Activated naive CD8-positive, alpha-beta T cell (primary cell): ENCODE data around the gene SLC8A3.

Experiments used
- H3K27ac Mint-ChIP-seq: one replicate; pipeline ENCODE4 v1.8.0; 2021; ENCODE audit warnings: mixed read lengths
- H3K27me3 Mint-ChIP-seq: one replicate; pipeline ENCODE4 v1.8.0; 2021; ENCODE audit warnings: mixed read lengths
- H3K36me3 Mint-ChIP-seq: one replicate; pipeline ENCODE4 v1.8.0; 2021; ENCODE audit warnings: mixed read lengths
- H3K4me1 Mint-ChIP-seq: one replicate; pipeline ENCODE4 v1.8.0; 2021; ENCODE audit warnings: low read depth, mixed read lengths
- H3K4me3 Mint-ChIP-seq: one replicate; pipeline ENCODE4 v1.8.0; 2021; ENCODE audit warnings: mild to moderate bottlenecking, mixed read lengths
- H3K9me3 Mint-ChIP-seq: one replicate; pipeline ENCODE4 v1.8.0; 2021; ENCODE audit warnings: low read depth, mixed read lengths

The SLC8A3 gene

GRCh38 chr14:70114621-70115156 is 74.1 kb downstream of the SLC8A3 start:
- peaks cover 9% of the 10 kb centered on the region for H3K27me3 Mint-ChIP-seq
- no peaks in the 10 kb centered on the region for H3K4me1 Mint-ChIP-seq
- no peak overlapping the region for H3K4me3 Mint-ChIP-seq
- no peaks in the 10 kb centered on the region for H3K36me3 Mint-ChIP-seq
- no peak overlapping the region for H3K27ac Mint-ChIP-seq
- no peaks in the 10 kb centered on the region for H3K9me3 Mint-ChIP-seq

GRCh38 chr14:70113211-70113610 is 75.5 kb downstream of the SLC8A3 start:
- Mint-ChIP-seq H3K27ac (no peak overlapping the region), H3K27me3 (peaks cover 6% of the 10 kb centered on the region), H3K4me3 (no peak overlapping the region), H3K4me1 (no peaks in the 10 kb centered on the region), H3K9me3 (no peaks in the 10 kb centered on the region), H3K36me3 (no peaks in the 10 kb centered on the region)

- Mint-ChIP-seq H3K27ac (no peak overlapping the region), H3K4me3 (no peak overlapping the region), H3K4me1 (no peaks in the 10 kb centered on the region), H3K9me3 (no peaks in the 10 kb centered on the region), H3K27me3 (peaks cover 8% of the 10 kb centered on the region), H3K36me3 (no peaks in the 10 kb centered on the region)
Measured at GRCh38 chr14:70108419-70108818, 80.3 kb downstream of the SLC8A3 start.

- Mint-ChIP-seq H3K27ac (no peak overlapping the region), H3K9me3 (no peaks in the 10 kb centered on the region), H3K36me3 (no peaks in the 10 kb centered on the region), H3K27me3 (peaks cover 10% of the 10 kb centered on the region), H3K4me3 (no peak overlapping the region), H3K4me1 (no peaks in the 10 kb centered on the region)
Measured at GRCh38 chr14:70107309-70107708, 81.4 kb downstream of the SLC8A3 start.

- H3K9me3 Mint-ChIP-seq: no peaks in the 10 kb centered on the region
- no peak overlapping the region for H3K4me3 Mint-ChIP-seq
- peaks cover 13% of the 10 kb centered on the region for H3K27me3 Mint-ChIP-seq
- no peaks in the 10 kb centered on the region for H3K4me1 Mint-ChIP-seq
- no peak overlapping the region for H3K27ac Mint-ChIP-seq
- no peaks in the 10 kb centered on the region for H3K36me3 Mint-ChIP-seq
Measured at GRCh38 chr14:70100071-70100470, 88.7 kb downstream of the SLC8A3 start.

- Mint-ChIP-seq H3K27me3 (peaks cover 12% of the 10 kb centered on the region), H3K9me3 (no peaks in the 10 kb centered on the region), H3K27ac (no peak overlapping the region), H3K36me3 (no peaks in the 10 kb centered on the region), H3K4me3 (no peak overlapping the region), H3K4me1 (no peaks in the 10 kb centered on the region)
Measured at GRCh38 chr14:70098250-70098809, 90.4 kb downstream of the SLC8A3 start.

- H3K9me3 Mint-ChIP-seq: no peaks in the 10 kb centered on the region
- H3K27ac Mint-ChIP-seq: no peak overlapping the region
- H3K4me3 Mint-ChIP-seq: no peak overlapping the region
- H3K27me3 Mint-ChIP-seq: peaks cover 13% of the 10 kb centered on the region
- H3K36me3 Mint-ChIP-seq: no peaks in the 10 kb centered on the region
- H3K4me1 Mint-ChIP-seq: no peaks in the 10 kb centered on the region
Measured at GRCh38 chr14:70097576-70098249, 91.0 kb downstream of the SLC8A3 start.

GRCh38 chr14:70096866-70097265 is 91.9 kb downstream of the SLC8A3 start:
- peaks cover 14% of the 10 kb centered on the region for H3K27me3 Mint-ChIP-seq
- H3K36me3 Mint-ChIP-seq: no peaks in the 10 kb centered on the region
- H3K9me3 Mint-ChIP-seq: no peaks in the 10 kb centered on the region
- no peaks in the 10 kb centered on the region for H3K4me1 Mint-ChIP-seq
- no peak overlapping the region for H3K4me3 Mint-ChIP-seq
- no peak overlapping the region for H3K27ac Mint-ChIP-seq

- H3K27me3 Mint-ChIP-seq: peaks cover 21% of the 10 kb centered on the region
- no peaks in the 10 kb centered on the region for H3K4me1 Mint-ChIP-seq
- H3K9me3 Mint-ChIP-seq: no peaks in the 10 kb centered on the region
- H3K36me3 Mint-ChIP-seq: no peaks in the 10 kb centered on the region
- no peak overlapping the region for H3K27ac Mint-ChIP-seq
- H3K4me3 Mint-ChIP-seq: no peak overlapping the region
Measured at GRCh38 chr14:70094631-70095030, 94.1 kb downstream of the SLC8A3 start.

GRCh38 chr14:70094106-70094505 is 94.6 kb downstream of the SLC8A3 start:
- Mint-ChIP-seq H3K4me1 (no peaks in the 10 kb centered on the region), H3K27ac (no peak overlapping the region), H3K36me3 (no peaks in the 10 kb centered on the region), H3K27me3 (peaks cover 21% of the 10 kb centered on the region), H3K9me3 (no peaks in the 10 kb centered on the region), H3K4me3 (no peak overlapping the region)

GRCh38 chr14:70093156-70093555 is 95.6 kb downstream of the SLC8A3 start:
- H3K27me3 Mint-ChIP-seq: peaks cover 19% of the 10 kb centered on the region
- no peaks in the 10 kb centered on the region for H3K36me3 Mint-ChIP-seq
- H3K27ac Mint-ChIP-seq: no peak overlapping the region
- H3K9me3 Mint-ChIP-seq: no peaks in the 10 kb centered on the region
- no peaks in the 10 kb centered on the region for H3K4me1 Mint-ChIP-seq
- no peak overlapping the region for H3K4me3 Mint-ChIP-seq

GRCh38 chr14:70087380-70087697 is 101.4 kb downstream of the SLC8A3 start:
- H3K4me3 Mint-ChIP-seq: no peak overlapping the region
- no peaks in the 10 kb centered on the region for H3K9me3 Mint-ChIP-seq
- peaks cover 26% of the 10 kb centered on the region for H3K27me3 Mint-ChIP-seq
- H3K4me1 Mint-ChIP-seq: no peaks in the 10 kb centered on the region
- H3K27ac Mint-ChIP-seq: no peak overlapping the region
- H3K36me3 Mint-ChIP-seq: no peaks in the 10 kb centered on the region

GRCh38 chr14:70086685-70087379 is 101.9 kb downstream of the SLC8A3 start:
- Mint-ChIP-seq H3K27ac (no peak overlapping the region), H3K9me3 (no peaks in the 10 kb centered on the region), H3K36me3 (no peaks in the 10 kb centered on the region), H3K27me3 (peaks cover 23% of the 10 kb centered on the region), H3K4me1 (no peaks in the 10 kb centered on the region), H3K4me3 (no peak overlapping the region)

- Mint-ChIP-seq H3K27ac (no peak overlapping the region), H3K4me3 (no peak overlapping the region), H3K27me3 (peaks cover 26% of the 10 kb centered on the region), H3K4me1 (no peaks in the 10 kb centered on the region), H3K36me3 (no peaks in the 10 kb centered on the region), H3K9me3 (no peaks in the 10 kb centered on the region)
Measured at GRCh38 chr14:70084226-70084625, 104.5 kb downstream of the SLC8A3 start.

GRCh38 chr14:70082394-70082793 is 106.4 kb downstream of the SLC8A3 start:
- H3K36me3 Mint-ChIP-seq: no peaks in the 10 kb centered on the region
- no peaks in the 10 kb centered on the region for H3K9me3 Mint-ChIP-seq
- H3K4me1 Mint-ChIP-seq: no peaks in the 10 kb centered on the region
- peaks cover 29% of the 10 kb centered on the region for H3K27me3 Mint-ChIP-seq
- H3K27ac Mint-ChIP-seq: no peak overlapping the region
- H3K4me3 Mint-ChIP-seq: no peak overlapping the region
